ENCODE data around the gene FIGNL2. TPM values are rescaled to one million over a fixed set of nuclear protein-coding genes. Genes with fewer than 3 reads are reported as not detected.
A peak's percentile ranks its signal among the peaks of the same experiment; 100 is the strongest.

FIGNL2 gene
- total and polyA plus RNA-seq, 9 of the 15 experiments (the other 6 are each of a cell fraction or from before 2014, with no cell fraction given) = 0.01 TPM; not detected in 8

DNA sequence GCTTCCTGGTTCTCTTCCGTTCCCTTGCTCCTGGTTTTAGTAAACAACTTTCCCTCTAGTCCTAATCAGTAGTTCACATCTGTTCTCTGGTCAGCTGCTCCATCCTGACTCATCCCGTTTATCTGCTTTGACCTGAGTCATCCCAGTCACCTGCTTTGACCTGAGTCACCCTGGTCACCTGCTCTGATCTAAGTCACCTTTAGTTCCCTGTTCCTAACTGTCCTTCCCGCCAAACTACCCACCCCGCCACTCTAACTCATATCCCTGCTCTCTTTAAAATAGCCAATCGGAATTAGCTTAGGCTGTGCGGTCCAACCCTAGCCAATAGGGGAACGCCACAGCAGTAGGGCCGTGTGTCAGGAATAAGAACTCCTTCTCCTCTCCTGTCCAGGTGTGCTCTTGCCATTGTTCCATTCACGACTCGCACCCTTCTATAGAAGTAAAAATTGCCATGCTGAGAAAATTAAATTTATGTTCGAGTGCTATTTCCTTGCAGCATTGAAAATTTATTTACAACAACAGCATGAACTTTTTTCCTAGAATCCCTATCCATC lies 36.2 kb upstream of the FIGNL2 start (continued):
- TF ChIP-seq, protein P1, sequence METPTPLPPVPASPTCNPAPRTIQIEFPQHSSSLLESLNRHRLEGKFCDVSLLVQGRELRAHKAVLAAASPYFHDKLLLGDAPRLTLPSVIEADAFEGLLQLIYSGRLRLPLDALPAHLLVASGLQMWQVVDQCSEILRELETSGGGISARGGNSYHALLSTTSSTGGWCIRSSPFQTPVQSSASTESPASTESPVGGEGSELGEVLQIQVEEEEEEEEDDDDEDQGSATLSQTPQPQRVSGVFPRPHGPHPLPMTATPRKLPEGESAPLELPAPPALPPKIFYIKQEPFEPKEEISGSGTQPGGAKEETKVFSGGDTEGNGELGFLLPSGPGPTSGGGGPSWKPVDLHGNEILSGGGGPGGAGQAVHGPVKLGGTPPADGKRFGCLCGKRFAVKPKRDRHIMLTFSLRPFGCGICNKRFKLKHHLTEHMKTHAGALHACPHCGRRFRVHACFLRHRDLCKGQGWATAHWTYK (CRISPR knock-in tag; IDR thresholded peaks at IDR 0.05) = no peak; the same call in 1 of the 2 replicates
- TF ChIP-seq JUNB (CRISPR knock-in tag; conservative IDR thresholded peaks at IDR 0.05) (peak; percentile 93), ZNF780A (CRISPR knock-in tag; IDR thresholded peaks at IDR 0.05) (no peak), SAFB (IDR thresholded peaks at IDR 0.05; ENCODE audit: borderline replicate concordance, low read depth, low read length) (no peak), CBX2 (IDR thresholded peaks at IDR 0.05; ENCODE audit: insufficient read depth, low read length, poor library complexity, severe bottlenecking) (no peak), SRSF3 (IDR thresholded peaks at IDR 0.05; ENCODE audit: insufficient read depth, low read length) (no peak), ZZZ3 (IDR thresholded peaks at IDR 0.05) (no peak), ATF7 (IDR thresholded peaks at IDR 0.05) (peak; percentile 88), THRAP3 (IDR thresholded peaks at IDR 0.05; ENCODE audit: borderline replicate concordance) (no peak)
- TF ChIP-seq, protein P2, sequence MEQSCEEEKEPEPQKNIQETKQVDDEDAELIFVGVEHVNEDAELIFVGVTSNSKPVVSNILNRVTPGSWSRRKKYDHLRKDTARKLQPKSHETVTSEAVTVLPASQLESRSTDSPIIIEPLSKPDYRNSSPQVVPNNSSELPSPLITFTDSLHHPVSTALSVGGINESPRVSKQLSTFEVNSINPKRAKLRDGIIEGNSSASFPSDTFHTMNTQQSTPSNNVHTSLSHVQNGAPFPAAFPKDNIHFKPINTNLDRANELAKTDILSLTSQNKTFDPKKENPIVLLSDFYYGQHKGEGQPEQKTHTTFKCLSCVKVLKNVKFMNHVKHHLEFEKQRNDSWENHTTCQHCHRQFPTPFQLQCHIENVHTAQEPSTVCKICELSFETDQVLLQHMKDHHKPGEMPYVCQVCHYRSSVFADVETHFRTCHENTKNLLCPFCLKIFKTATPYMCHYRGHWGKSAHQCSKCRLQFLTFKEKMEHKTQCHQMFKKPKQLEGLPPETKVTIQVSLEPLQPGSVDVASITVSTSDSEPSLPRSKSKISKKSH (CRISPR knock-in tag; IDR thresholded peaks at IDR 0.05) = no peak
- TF ChIP-seq, protein P3, sequence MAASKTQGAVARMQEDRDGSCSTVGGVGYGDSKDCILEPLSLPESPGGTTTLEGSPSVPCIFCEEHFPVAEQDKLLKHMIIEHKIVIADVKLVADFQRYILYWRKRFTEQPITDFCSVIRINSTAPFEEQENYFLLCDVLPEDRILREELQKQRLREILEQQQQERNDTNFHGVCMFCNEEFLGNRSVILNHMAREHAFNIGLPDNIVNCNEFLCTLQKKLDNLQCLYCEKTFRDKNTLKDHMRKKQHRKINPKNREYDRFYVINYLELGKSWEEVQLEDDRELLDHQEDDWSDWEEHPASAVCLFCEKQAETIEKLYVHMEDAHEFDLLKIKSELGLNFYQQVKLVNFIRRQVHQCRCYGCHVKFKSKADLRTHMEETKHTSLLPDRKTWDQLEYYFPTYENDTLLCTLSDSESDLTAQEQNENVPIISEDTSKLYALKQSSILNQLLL (CRISPR knock-in tag; IDR thresholded peaks at IDR 0.05; ENCODE audit: borderline replicate concordance) = no peak
- TF ChIP-seq, protein P4, sequence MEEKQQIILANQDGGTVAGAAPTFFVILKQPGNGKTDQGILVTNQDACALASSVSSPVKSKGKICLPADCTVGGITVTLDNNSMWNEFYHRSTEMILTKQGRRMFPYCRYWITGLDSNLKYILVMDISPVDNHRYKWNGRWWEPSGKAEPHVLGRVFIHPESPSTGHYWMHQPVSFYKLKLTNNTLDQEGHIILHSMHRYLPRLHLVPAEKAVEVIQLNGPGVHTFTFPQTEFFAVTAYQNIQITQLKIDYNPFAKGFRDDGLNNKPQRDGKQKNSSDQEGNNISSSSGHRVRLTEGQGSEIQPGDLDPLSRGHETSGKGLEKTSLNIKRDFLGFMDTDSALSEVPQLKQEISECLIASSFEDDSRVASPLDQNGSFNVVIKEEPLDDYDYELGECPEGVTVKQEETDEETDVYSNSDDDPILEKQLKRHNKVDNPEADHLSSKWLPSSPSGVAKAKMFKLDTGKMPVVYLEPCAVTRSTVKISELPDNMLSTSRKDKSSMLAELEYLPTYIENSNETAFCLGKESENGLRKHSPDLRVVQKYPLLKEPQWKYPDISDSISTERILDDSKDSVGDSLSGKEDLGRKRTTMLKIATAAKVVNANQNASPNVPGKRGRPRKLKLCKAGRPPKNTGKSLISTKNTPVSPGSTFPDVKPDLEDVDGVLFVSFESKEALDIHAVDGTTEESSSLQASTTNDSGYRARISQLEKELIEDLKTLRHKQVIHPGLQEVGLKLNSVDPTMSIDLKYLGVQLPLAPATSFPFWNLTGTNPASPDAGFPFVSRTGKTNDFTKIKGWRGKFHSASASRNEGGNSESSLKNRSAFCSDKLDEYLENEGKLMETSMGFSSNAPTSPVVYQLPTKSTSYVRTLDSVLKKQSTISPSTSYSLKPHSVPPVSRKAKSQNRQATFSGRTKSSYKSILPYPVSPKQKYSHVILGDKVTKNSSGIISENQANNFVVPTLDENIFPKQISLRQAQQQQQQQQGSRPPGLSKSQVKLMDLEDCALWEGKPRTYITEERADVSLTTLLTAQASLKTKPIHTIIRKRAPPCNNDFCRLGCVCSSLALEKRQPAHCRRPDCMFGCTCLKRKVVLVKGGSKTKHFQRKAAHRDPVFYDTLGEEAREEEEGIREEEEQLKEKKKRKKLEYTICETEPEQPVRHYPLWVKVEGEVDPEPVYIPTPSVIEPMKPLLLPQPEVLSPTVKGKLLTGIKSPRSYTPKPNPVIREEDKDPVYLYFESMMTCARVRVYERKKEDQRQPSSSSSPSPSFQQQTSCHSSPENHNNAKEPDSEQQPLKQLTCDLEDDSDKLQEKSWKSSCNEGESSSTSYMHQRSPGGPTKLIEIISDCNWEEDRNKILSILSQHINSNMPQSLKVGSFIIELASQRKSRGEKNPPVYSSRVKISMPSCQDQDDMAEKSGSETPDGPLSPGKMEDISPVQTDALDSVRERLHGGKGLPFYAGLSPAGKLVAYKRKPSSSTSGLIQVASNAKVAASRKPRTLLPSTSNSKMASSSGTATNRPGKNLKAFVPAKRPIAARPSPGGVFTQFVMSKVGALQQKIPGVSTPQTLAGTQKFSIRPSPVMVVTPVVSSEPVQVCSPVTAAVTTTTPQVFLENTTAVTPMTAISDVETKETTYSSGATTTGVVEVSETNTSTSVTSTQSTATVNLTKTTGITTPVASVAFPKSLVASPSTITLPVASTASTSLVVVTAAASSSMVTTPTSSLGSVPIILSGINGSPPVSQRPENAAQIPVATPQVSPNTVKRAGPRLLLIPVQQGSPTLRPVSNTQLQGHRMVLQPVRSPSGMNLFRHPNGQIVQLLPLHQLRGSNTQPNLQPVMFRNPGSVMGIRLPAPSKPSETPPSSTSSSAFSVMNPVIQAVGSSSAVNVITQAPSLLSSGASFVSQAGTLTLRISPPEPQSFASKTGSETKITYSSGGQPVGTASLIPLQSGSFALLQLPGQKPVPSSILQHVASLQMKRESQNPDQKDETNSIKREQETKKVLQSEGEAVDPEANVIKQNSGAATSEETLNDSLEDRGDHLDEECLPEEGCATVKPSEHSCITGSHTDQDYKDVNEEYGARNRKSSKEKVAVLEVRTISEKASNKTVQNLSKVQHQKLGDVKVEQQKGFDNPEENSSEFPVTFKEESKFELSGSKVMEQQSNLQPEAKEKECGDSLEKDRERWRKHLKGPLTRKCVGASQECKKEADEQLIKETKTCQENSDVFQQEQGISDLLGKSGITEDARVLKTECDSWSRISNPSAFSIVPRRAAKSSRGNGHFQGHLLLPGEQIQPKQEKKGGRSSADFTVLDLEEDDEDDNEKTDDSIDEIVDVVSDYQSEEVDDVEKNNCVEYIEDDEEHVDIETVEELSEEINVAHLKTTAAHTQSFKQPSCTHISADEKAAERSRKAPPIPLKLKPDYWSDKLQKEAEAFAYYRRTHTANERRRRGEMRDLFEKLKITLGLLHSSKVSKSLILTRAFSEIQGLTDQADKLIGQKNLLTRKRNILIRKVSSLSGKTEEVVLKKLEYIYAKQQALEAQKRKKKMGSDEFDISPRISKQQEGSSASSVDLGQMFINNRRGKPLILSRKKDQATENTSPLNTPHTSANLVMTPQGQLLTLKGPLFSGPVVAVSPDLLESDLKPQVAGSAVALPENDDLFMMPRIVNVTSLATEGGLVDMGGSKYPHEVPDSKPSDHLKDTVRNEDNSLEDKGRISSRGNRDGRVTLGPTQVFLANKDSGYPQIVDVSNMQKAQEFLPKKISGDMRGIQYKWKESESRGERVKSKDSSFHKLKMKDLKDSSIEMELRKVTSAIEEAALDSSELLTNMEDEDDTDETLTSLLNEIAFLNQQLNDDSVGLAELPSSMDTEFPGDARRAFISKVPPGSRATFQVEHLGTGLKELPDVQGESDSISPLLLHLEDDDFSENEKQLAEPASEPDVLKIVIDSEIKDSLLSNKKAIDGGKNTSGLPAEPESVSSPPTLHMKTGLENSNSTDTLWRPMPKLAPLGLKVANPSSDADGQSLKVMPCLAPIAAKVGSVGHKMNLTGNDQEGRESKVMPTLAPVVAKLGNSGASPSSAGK (IDR thresholded peaks at IDR 0.05) = peak; percentile 91

Measured in K562 (cell line).